ENCODE data around the gene ABTB2.

Gene ABTB2

GRCh38 chr11:34161361-34161760 is 196.4 kb downstream of the ABTB2 start:
- DNase-seq, result no peak

GRCh38 chr11:34160791-34161190 is 197.0 kb downstream of the ABTB2 start:
- DNase-seq, result no peak

- no peak for DNase-seq
Observed at GRCh38 chr11:34160049-34160721, 197.6 kb downstream of the ABTB2 start.

GRCh38 chr11:34158661-34159060 is 199.1 kb downstream of the ABTB2 start:
- DNase-seq, result no peak

GRCh38 chr11:34157163-34157562 is 200.6 kb downstream of the ABTB2 start:
- no peak for DNase-seq

GRCh38 chr11:34155757-34156062 is 202.1 kb downstream of the ABTB2 start:
- no peak for DNase-seq

GRCh38 chr11:34155057-34155756 is 202.6 kb downstream of the ABTB2 start:
- DNase-seq, result peak; percentile 78

GRCh38 chr11:34154059-34154875 is 203.5 kb downstream of the ABTB2 start:
- no peak for DNase-seq

- no peak for DNase-seq
Observed at GRCh38 chr11:34151916-34152845, 205.6 kb downstream of the ABTB2 start.

- no peak for DNase-seq
Observed at GRCh38 chr11:34151166-34151565, 206.6 kb downstream of the ABTB2 start.

GRCh38 chr11:34150494-34151151 is 207.2 kb downstream of the ABTB2 start:
- DNase-seq, result no peak

GRCh38 chr11:34149786-34150185 is 208.0 kb downstream of the ABTB2 start:
- DNase-seq, result no peak

- no peak for DNase-seq
Observed at GRCh38 chr11:34149274-34149673, 208.5 kb downstream of the ABTB2 start.

- DNase-seq, result no peak
Observed at GRCh38 chr11:34148504-34149165, 209.2 kb downstream of the ABTB2 start.

- DNase-seq, result no peak
Observed at GRCh38 chr11:34147581-34147980, 210.2 kb downstream of the ABTB2 start.

GRCh38 chr11:34146866-34147265 is 210.9 kb downstream of the ABTB2 start:
- DNase-seq, result no peak

GRCh38 chr11:34146411-34146810 is 211.4 kb downstream of the ABTB2 start:
- DNase-seq, result no peak

GRCh38 chr11:34145847-34146381 is 211.9 kb downstream of the ABTB2 start:
- DNase-seq, result no peak

GRCh38 chr11:34145073-34145472 is 212.7 kb downstream of the ABTB2 start:
- no peak for DNase-seq

- no peak for DNase-seq
Observed at GRCh38 chr11:34143048-34143447, 214.8 kb downstream of the ABTB2 start.

GRCh38 chr11:34140149-34140548 is 217.7 kb downstream of the ABTB2 start:
- DNase-seq, result no peak

All from NCI-H446 treated with DMSO at 0.1 percent for 48 hours (cell line).